Right kidney (tissue), 1 donor: ENCODE results near the gene GRID1.

Experiments used
- DNase-seq: peaks from one replicate; pipeline ENCODE4 v3.0.0-alpha.2; 2016

The GRID1 gene

GRCh38 chr10:86353506-86354485 lies 12.8 kb downstream of the GRID1 start:
- DNase-seq: no peak

DNA sequence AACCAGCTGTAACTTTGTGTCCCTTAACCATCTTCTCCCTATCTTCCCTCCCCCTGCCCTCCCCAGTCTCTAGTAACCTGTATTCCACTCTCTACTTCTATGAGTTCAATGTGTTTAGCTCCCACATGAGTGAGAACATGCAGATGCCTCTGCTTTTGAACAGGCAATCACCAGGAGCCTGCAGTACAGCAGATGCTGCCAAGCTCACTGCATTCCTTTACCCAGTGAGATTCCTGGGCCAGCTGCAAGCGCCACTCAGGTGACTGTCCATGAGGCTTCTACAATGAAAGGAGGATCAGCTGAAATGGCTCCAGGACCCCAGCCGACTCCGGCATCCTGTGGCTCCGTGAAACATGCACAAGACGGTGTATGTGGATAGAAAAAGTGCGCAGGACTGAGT lies 15.7 kb downstream of the GRID1 start:
- no peak for DNase-seq

DNA sequence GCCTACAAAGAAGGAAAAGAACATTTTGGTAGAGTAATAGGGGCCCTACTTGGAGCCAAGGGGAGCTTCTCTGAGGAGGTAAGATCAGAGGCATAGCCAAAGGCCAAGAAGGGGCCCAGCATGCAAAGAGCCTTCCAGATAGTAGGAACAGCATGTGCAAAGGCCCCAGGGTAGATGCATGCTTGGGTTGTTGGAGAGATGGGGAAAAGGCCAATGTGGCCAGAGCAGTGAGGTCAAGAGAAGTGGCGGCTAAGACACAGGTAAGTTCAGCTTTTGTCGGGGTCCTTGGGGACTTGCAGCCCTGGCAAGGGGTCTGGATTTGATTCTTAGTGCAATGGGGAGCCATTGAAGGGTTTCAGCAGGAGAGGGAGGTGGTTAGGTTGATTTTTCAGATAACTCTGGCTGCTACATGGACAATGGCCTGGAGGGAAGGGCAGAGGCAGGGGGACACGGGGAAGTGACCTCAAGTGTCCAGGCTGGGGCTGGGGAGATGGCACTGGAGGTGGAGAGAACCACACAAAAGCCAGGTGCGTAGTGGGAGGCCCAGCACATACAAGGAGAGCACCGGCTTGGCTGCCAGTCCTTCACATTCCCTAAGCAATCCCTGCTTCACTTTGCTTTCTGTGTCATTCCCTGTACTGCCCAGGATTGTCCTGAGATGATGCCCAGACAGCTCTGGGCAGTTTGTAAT lies 16.5 kb downstream of the GRID1 start:
- no peak for DNase-seq

GRCh38 chr10:86349474-86349873 lies 17.1 kb downstream of the GRID1 start:
- no peak for DNase-seq

DNA sequence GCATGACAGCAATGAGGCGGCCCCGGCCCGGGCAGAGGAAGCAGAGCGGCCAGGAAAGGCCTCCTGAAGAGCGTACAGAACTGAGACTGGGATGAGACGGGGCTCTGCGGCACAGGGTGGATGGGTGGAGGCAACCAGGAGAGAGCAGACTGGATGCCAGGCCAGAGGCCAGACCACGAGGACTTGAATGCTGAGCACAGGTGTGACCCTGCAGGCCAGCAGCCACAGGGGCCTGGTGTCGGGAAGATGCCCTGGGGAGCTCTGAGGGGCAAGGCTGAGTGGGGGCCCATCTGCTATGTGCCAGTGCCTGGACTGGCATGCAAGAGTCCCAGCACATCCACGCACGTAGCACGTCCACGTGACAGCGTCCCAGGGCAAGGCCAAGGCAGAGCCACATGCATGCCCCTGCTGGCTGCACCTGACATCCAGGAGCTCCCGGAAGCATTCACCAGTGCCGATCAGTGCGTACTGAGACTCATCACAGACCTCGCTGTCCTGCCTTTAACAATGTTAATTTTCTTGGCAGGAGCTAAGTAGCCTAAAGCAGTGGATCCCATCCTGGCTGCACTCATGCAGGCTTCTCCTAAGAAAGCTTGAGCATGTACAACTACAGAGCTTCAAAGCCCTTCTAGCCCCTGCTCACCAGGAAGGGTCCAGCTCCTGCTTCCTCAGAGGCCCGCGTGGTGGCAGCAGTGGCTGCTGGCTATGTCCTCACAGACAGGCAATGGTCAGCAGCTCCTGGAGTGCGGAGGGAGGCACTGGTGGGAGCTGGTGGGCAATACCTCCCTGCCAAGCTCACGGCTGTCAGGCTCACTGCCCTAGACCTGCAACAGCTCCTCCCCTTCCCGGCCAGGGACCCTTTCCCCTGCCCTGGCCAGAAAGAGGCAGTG lies 18.0 kb downstream of the GRID1 start:
- no peak for DNase-seq

- no peak for DNase-seq
These were observed 18.7 kb downstream of the GRID1 start for GRCh38 chr10:86347856-86348255.

DNA sequence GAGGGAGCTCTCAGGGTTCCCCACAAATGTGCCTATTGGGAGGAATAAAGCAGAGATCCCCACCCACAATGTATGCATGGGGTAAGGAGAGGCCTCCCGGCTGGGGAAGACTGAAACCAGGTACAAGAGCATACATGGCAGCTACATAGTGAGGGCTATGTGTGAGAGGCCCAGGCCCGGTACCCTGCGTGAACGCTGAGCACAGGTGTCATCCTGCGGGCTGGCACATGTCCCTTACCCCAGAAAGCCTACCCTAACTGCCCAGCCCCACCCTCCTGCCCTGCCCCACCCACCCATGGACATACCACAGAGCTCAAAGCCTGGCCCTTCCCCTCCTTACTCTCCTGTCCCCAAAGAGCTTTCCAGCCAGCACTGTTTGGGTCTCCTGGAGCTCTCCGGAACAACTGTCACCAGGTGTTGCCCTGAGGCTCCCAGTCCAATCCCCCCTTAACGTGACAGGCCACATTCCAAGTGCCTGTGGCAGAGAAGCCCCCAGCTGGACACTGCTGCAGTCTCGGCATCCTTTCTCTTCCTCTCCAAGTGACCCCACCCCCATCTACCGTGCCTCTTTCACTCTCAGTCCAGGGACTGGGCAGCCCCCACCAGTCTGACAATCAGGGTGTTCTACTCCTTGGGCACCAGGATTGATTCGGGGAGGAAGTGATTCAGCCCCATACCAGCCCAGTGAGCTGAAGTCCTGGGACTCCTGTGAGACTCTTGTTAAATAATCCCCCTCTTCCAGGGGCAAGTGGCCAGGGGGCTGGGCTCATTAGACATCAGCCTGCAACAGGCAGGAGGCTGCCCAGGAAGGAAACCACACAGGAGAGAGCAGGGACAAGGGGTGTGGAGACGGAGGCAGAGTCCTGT lies 19.6 kb downstream of the GRID1 start:
- no peak for DNase-seq

DNA sequence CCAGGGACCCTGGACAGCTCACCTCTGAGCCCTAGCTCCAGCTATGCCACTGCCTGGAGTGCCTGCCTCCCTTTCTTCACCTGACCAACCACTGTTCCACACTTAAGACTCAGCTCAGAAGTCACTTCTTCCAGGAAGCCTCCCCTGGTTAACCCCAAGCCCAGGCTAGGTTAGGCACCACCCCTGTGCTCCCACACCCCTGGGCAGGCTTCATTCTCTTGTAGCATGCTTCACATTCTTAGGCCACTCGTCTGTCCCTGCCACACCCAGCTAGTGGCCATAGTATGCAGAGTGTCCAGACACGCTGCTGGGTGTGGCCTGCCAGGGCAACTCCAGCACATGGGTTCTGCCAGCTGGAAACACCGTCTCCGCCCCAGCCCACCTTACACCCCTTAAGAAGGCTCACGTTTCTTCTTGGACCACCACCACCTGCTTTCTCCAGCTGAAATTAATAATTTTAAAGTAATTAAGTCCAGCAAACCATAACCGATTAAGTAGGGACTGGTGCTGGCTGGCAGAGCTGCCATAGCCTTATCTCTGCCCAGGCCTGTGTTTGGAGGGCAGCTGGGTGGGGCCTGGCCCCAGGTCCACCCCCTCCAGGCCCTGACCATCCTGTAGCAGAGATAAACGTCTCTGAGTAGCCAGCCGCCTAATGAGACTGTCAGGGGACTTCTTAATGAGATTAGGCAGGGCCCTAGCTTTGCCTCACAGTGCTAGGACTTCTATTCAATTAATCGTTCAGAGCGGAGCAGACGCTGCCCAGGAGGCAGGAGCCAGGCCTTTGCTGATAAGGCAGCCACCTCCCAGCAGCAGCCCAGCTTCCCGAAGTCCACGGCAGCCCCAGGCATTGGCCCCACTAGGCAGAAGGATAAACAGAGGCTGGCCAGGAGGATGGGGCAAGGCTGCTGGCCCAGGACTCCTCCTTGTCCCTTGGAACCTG lies 20.5 kb downstream of the GRID1 start:
- DNase-seq: no peak

- DNase-seq: no peak
These were observed 21.2 kb downstream of the GRID1 start for GRCh38 chr10:86345296-86345858.

DNA sequence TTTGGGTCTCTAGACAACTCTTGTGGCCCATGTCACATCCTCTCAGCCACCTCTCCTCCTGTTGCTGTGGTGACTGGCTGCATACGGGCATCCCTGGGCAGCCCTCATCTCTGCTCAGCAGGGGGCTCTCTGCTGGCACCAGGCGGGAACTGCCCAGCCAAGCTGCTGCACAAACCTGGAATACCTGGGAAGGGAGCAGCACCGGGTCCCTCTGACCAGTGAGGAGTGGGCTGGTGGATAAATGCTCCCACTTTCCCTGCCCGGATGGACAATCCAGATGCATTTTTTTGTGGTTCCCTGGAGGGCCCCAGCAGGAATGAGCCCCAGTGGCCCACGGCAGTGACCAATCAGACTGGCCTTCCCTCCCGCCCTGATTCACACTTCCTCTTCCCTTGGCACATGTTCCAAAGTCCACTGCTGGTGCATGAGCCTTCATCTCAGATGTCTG lies 21.9 kb downstream of the GRID1 start:
- no peak for DNase-seq

- no peak for DNase-seq
These were observed 22.3 kb downstream of the GRID1 start for GRCh38 chr10:86344281-86344680.

DNA sequence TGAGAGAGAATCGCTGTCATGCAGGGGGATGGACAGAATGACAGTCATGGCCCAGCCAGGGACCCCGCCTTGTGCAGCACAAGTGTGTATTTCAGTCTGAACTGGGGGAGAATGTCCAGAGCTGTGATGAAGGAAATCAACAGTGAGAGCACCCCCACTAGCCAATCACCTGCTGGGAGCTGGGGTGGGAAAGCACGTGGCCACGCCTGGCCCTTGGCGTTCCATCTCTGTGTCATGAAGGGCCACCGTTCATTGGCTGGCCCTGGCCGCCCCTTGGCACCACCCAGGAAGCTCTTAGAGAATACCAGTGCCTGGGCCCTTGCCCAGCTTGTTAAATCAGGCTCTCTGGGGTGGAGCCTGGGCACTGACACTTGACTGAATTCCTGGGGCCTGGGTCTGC lies 22.8 kb downstream of the GRID1 start:
- no peak for DNase-seq

GRCh38 chr10:86342111-86342863 lies 24.3 kb downstream of the GRID1 start:
- DNase-seq: no peak

- peak; percentile 31 for DNase-seq
These were observed 25.2 kb downstream of the GRID1 start for GRCh38 chr10:86341361-86341811.

GRCh38 chr10:86340991-86341260 lies 25.7 kb downstream of the GRID1 start:
- DNase-seq: no peak

DNA sequence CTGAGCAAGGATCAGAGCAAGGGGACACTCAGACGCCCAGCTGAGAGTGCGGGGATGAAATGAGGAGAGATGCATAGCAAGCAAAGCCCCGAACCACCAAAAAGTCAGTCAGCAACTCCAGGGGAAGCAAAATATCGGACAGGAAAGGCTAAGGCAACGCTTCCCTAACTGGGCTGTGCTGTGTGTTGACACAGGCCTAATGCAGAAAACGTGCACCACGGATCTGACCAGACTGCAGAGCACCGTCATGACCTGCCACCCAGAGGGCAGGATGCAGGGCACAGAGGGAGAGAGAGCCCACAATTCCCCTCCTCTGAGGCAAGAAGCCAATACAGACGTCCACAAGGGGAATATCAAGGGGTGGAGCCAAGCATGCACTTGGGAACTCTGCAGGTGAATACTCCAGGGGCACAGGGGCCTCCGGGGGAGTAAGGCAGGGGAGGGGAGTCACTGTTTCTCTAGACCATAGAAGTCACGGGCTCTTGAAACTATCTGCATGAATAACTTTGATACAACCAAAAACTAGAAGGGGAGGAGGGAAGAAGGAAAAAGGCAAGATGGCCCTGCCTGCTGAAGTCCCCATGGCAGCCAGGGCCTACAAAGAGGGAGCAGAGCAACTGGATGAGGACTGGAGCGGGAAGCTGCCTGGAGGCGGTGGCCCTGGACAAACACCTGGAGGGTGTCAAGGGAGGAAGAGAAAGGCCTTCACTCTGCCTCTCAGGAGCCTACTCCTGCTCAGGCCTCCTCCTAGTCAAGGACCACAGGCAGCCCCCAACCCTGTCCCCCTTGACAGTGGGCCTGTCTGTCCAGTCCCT lies 26.2 kb downstream of the GRID1 start:
- peak; percentile 28 for DNase-seq

GRCh38 chr10:86339226-86339865 lies 27.2 kb downstream of the GRID1 start:
- no peak for DNase-seq

DNA sequence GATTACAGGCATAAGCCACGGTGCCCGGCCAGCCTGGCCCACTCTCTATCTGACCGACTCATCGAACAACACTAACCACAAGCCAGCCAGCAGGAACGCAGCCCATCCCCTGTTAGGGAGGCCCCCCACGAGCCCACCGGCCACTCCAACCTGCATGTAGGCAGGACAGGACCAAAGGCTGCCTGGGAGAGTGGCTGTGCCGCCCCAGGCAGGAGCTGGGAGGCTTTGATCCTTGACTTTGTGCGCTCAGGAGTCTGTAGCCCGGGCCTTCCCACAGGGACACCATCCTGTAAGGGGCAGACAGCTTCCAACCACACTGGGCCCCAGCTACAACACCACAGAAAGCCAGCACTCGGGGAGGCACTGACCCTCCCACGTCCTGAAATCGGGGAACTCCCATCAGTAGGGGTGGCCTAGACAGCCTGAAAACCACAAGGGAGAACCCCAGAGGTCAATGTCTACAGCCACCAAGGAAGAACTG lies 29.4 kb downstream of the GRID1 start:
- no peak for DNase-seq
